H9 (cell line): ENCODE measurements around the gene ATP8A1. TPM values are rescaled to one million over a fixed set of nuclear protein-coding genes. Genes with fewer than 3 reads are reported as not detected.
"Not testable (repeated sequence)": the region's sequence is repeated elsewhere in the genome, so short reads cannot be mapped to it uniquely, and the experiment has no call there.

Experiments used
- DNase-seq: peaks from one replicate; pipeline ENCODE4 v3.0.0-alpha.2; 2017
- H2AFZ ChIP-seq: one replicate; pipeline ENCODE4 v1.6.1; 2013; ENCODE audit warnings: mild to moderate bottlenecking, low read length, control low read depth, moderate library complexity
- H2AK5ac ChIP-seq: 2 replicates; pipeline ENCODE4 v1.6.1; 2013; ENCODE audit warnings: low read length, control low read depth, mixed read lengths; ENCODE audit not compliant: insufficient read length
- H2BK120ac ChIP-seq: one replicate; pipeline ENCODE4 v1.6.1; 2013; ENCODE audit warnings: low read depth, mild to moderate bottlenecking, low read length, control low read depth, inconsistent platforms; ENCODE audit not compliant: poor library complexity, severe bottlenecking
- H2BK12ac ChIP-seq: 2 replicates; pipeline ENCODE4 v1.6.1; 2013; ENCODE audit warnings: low read length, control low read depth, mixed read lengths, low read depth; ENCODE audit not compliant: insufficient read length
- H2BK15ac ChIP-seq: 2 replicates; pipeline ENCODE4 v1.6.1; 2013; ENCODE audit warnings: low read depth, low read length, control low read depth
- H2BK20ac ChIP-seq: one replicate; pipeline ENCODE4 v1.6.1; 2013; ENCODE audit warnings: low read depth, mild to moderate bottlenecking, low read length, control low read depth, inconsistent platforms; ENCODE audit not compliant: poor library complexity, severe bottlenecking
- H2BK5ac ChIP-seq: 2 replicates; pipeline ENCODE4 v1.6.1; 2013; ENCODE audit warnings: low read length, control low read depth, mixed read lengths; ENCODE audit not compliant: insufficient read length
- H3K14ac ChIP-seq: 2 replicates; pipeline ENCODE4 v1.6.1; 2013; ENCODE audit warnings: low read length, control low read depth; ENCODE audit not compliant: insufficient read depth
- H3K18ac ChIP-seq: 2 replicates; pipeline ENCODE4 v1.6.1; 2013; ENCODE audit warnings: low read depth, mild to moderate bottlenecking, mixed read lengths, low read length, control low read depth; ENCODE audit not compliant: insufficient read length
- H3K23ac ChIP-seq: 2 replicates; pipeline ENCODE4 v1.6.1; 2013; ENCODE audit warnings: low read length, control low read depth, mixed read lengths, low read depth; ENCODE audit not compliant: insufficient read length
- H3K23me2 ChIP-seq: 2 replicates; pipeline ENCODE4 v1.6.1; 2013; ENCODE audit warnings: low read depth, mild to moderate bottlenecking, mixed read lengths, low read length, control low read depth; ENCODE audit not compliant: insufficient read length, poor library complexity, severe bottlenecking
- H3K27ac ChIP-seq: 2 replicates; pipeline ENCODE4 v1.5.1; 2013; ENCODE audit warnings: low read length, control low read depth, mixed read lengths, low read depth; ENCODE audit not compliant: insufficient read length
- H3K27me3 ChIP-seq: 2 replicates; pipeline ENCODE4 v1.6.1; 2013; ENCODE audit warnings: low read length, control low read depth, inconsistent platforms; ENCODE audit not compliant: insufficient read depth
- H3K4ac ChIP-seq: 2 replicates; pipeline ENCODE4 v1.6.1; 2013; ENCODE audit warnings: low read depth, mild to moderate bottlenecking, control low read depth, inconsistent platforms, low read length, moderate library complexity
- H3K4me1 ChIP-seq: 2 replicates; pipeline ENCODE4 v1.6.1; 2013; ENCODE audit warnings: low read length, control low read depth, inconsistent platforms; ENCODE audit not compliant: insufficient read depth
- H3K4me2 ChIP-seq: 2 replicates; pipeline ENCODE4 v1.6.1; 2013; ENCODE audit warnings: low read length, control low read depth, mixed read lengths; ENCODE audit not compliant: insufficient read length, insufficient read depth
- H3K56ac ChIP-seq: 2 replicates; pipeline ENCODE4 v1.6.1; 2013; ENCODE audit warnings: low read depth, mild to moderate bottlenecking, mixed read lengths, low read length, control low read depth; ENCODE audit not compliant: insufficient read length
- H3K79me1 ChIP-seq: 2 replicates; pipeline ENCODE4 v1.6.1; 2013; ENCODE audit warnings: low read depth, mild to moderate bottlenecking, moderate library complexity, low read length, control low read depth, inconsistent platforms; ENCODE audit not compliant: insufficient read depth, poor library complexity, severe bottlenecking
- H3K79me2 ChIP-seq: 2 replicates; pipeline ENCODE4 v1.6.1; 2013; ENCODE audit warnings: low read length, control low read depth, inconsistent platforms; ENCODE audit not compliant: insufficient read depth
- H3K9ac ChIP-seq: 2 replicates; pipeline ENCODE4 v1.6.1; 2013; ENCODE audit warnings: low read length, control low read depth, mixed read lengths; ENCODE audit not compliant: insufficient read length; ENCODE audit errors: extremely low read depth
- H3K9me3 ChIP-seq: one replicate; pipeline ENCODE4 v1.6.1; 2013; ENCODE audit warnings: low read depth, low read length, inconsistent platforms; ENCODE audit not compliant: control insufficient read depth
- H3T11ph ChIP-seq: one replicate; pipeline ENCODE4 v1.6.1; 2013; ENCODE audit warnings: mild to moderate bottlenecking, low read length, control low read depth, inconsistent platforms
- H4K20me1 ChIP-seq: one replicate; pipeline ENCODE4 v1.6.1; 2013; ENCODE audit not compliant: control insufficient read depth, insufficient read length, insufficient read depth
- H4K5ac ChIP-seq: 2 replicates; pipeline ENCODE4 v1.6.1; 2013; ENCODE audit warnings: low read depth, mild to moderate bottlenecking, mixed read lengths, low read length, control low read depth; ENCODE audit not compliant: insufficient read length
- H4K8ac ChIP-seq: replicated peaks from 2 replicates; pipeline ENCODE4 v1.6.1; 2013; ENCODE audit warnings: low read length, control low read depth, mixed read lengths, low read depth; ENCODE audit not compliant: insufficient read length
- H4K91ac ChIP-seq: 2 replicates; pipeline ENCODE4 v1.6.1; 2013; ENCODE audit warnings: low read depth, mild to moderate bottlenecking, moderate library complexity, mixed read lengths, low read length, control low read depth; ENCODE audit not compliant: insufficient read length
- H3K27ac Mint-ChIP-seq, 3 experiments: 2 replicates in 2 of 3; 3 replicates in 1 of 3; pipeline ENCODE4 v1.8.0; 2020 to 2021; ENCODE audit warnings: mixed read lengths in 3 of 3, mild to moderate bottlenecking in 1 of 3, moderate library complexity in 1 of 3
- H3K27me3 Mint-ChIP-seq: 2 replicates; pipeline ENCODE4 v1.8.0; 2021; ENCODE audit warnings: low read depth, mild to moderate bottlenecking, moderate library complexity, mixed read lengths
- H3K36me3 Mint-ChIP-seq, 3 experiments: 2 replicates in 2 of 3; 3 replicates in 1 of 3; pipeline ENCODE4 v1.8.0; 2020 to 2021; ENCODE audit warnings: low read depth in 3 of 3, mixed read lengths in 3 of 3; ENCODE audit not compliant: insufficient read depth in 1 of 3
- H3K4me1 Mint-ChIP-seq, 2 experiments: 2 replicates each; pipeline ENCODE4 v1.8.0; 2020; ENCODE audit warnings: mixed read lengths in 2 of 2
- H3K4me3 Mint-ChIP-seq, 2 experiments: 2 replicates in 1 of 2; 3 replicates in 1 of 2; pipeline ENCODE4 v1.8.0; 2020 to 2021; ENCODE audit warnings: mild to moderate bottlenecking in 2 of 2, mixed read lengths in 2 of 2, moderate library complexity in 1 of 2
- H3K9me3 Mint-ChIP-seq, 2 experiments: 2 replicates in 1 of 2; 3 replicates in 1 of 2; pipeline ENCODE4 v1.8.0; 2020; ENCODE audit warnings: mild to moderate bottlenecking in 2 of 2, mixed read lengths in 2 of 2, moderate library complexity in 1 of 2
- WGBS: extraction: QIAGEN DNeasy Blood & Tissue Kit; methylation state at CpG from one replicate; pipeline ENCODE4 v1.1.7; 2013; ENCODE audit warnings: missing lambda C conversion rate, low lambda C conversion rate, mixed read lengths; ENCODE audit not compliant: insufficient read length; ENCODE audit errors: extremely low coverage; 5-methylcytosine and 5-hydroxymethylcytosine counted together
- total RNA-seq: library from RNA; stranded (reverse); gene quantifications from 2 replicates; pipeline ENCODE4 v1.2.1, GENCODE V29; 2021
- TF ChIP-seq, protein P1 (sequence below): fragments of 200-600 bp; sonication (generic); conservative IDR thresholded peaks from 3 replicates; pipeline ENCODE4 v1.8.0; 2021; ENCODE audit warnings: antibody characterized with exemption, mild to moderate bottlenecking

Gene ATP8A1
- total RNA-seq, 1 experiment from 2014 or later = 5.1 TPM

DNA sequence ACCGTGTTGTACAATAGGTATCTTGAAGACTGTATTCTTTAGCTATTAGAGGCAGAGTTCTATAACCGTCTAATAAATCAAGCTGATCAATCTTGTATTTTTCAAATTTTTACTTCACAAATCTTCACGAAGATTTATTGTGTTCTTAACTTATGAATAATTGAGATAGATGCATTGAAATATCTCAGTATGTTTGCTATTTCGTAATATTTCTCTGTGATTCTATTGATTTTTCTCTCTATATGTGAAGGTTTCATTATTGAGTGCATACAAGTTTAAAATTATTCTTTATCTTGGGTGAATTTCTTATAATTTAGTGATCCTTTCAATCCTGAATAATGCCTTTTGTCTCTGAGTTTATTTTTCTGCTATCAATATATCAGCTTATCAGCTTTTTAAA is 279.4 kb downstream of the ATP8A1 start:
- H4K91ac ChIP-seq = no peak overlapping the region
- no peak overlapping the region for H2BK15ac ChIP-seq
- H3K23ac ChIP-seq = no peak overlapping the region
- no peaks in the 10 kb centered on the region for H3K4me1 ChIP-seq
- Mint-ChIP-seq H3K4me1 (0 out of 4 replicates have a peak, but pooled peaks cover 0 to 4% of the 10 kb centered on the region in 2 experiments), H3K27ac (no peak overlapping the region; a peak in 1 of 7 replicates), H3K9me3 (peaks cover 8 to 15% of the 10 kb centered on the region in 2 experiments), H3K27me3 (no peaks in the 10 kb centered on the region; the same call in none of the 2 replicates), H3K4me3 (no peak overlapping the region), H3K36me3 (peaks cover 5 to 21% (median 6%) of the 10 kb centered on the region in 3 experiments; a peak in 5 of 7 replicates)
- no peak overlapping the region for H3K4ac ChIP-seq
- H3K27me3 ChIP-seq = no peaks in the 10 kb centered on the region
- H3K27ac ChIP-seq = no peak overlapping the region
- no peak overlapping the region for H2AFZ ChIP-seq
- no peaks in the 10 kb centered on the region for H3K23me2 ChIP-seq
- H2BK120ac ChIP-seq = no peak overlapping the region
- no peak overlapping the region for H3K4me2 ChIP-seq
- H3K79me1 ChIP-seq = no peaks in the 10 kb centered on the region
- no peak overlapping the region for H3K14ac ChIP-seq
- no peak overlapping the region for H4K5ac ChIP-seq
- whole genome bisulfite sequencing = no CpG with 5 or more reads among the region's 4 CpGs
- no peak overlapping the region for H2BK20ac ChIP-seq
- H2BK5ac ChIP-seq = no peak overlapping the region
- no peak overlapping the region for H2BK12ac ChIP-seq
- H3K18ac ChIP-seq = no peak overlapping the region
- H3K79me2 ChIP-seq = no peaks in the 10 kb centered on the region
- no peaks in the 10 kb centered on the region for H4K20me1 ChIP-seq
- no peaks in the 10 kb centered on the region for H3K9me3 ChIP-seq
- no peak overlapping the region for H3T11ph ChIP-seq
- H4K8ac ChIP-seq = no peak overlapping the region
- no peak overlapping the region for H2AK5ac ChIP-seq
- DNase-seq = no peak
- H3K9ac ChIP-seq = no peak overlapping the region
- TF ChIP-seq, protein P1, sequence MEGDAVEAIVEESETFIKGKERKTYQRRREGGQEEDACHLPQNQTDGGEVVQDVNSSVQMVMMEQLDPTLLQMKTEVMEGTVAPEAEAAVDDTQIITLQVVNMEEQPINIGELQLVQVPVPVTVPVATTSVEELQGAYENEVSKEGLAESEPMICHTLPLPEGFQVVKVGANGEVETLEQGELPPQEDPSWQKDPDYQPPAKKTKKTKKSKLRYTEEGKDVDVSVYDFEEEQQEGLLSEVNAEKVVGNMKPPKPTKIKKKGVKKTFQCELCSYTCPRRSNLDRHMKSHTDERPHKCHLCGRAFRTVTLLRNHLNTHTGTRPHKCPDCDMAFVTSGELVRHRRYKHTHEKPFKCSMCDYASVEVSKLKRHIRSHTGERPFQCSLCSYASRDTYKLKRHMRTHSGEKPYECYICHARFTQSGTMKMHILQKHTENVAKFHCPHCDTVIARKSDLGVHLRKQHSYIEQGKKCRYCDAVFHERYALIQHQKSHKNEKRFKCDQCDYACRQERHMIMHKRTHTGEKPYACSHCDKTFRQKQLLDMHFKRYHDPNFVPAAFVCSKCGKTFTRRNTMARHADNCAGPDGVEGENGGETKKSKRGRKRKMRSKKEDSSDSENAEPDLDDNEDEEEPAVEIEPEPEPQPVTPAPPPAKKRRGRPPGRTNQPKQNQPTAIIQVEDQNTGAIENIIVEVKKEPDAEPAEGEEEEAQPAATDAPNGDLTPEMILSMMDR = no peak
- no peak overlapping the region for H3K56ac ChIP-seq

DNA sequence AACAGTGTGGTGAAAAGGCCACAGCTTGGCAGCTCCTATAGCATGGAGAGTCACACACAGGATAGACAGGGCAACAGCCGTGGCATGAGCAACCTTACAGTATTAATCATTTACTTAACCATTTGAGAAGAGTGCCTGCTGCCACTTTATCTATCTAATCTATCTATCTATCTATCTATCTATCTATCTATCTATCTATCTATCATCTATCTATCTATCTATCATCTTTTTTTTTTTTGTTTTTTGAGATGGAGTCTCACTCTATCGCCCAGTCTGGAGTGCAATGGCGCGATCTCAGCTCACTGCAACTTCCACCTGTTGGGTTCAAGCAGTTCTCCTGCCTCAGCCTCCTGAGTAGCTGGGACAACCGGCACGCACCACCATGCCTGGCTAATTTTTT is 284.6 kb downstream of the ATP8A1 start:
- H3K23me2 ChIP-seq, H3K4me1 Mint-ChIP-seq, H3K23ac ChIP-seq, H2AFZ ChIP-seq, H3K4me3 Mint-ChIP-seq, H3K56ac ChIP-seq, H2BK20ac ChIP-seq, H3K27ac Mint-ChIP-seq, H3K27me3 Mint-ChIP-seq, H3K27me3 ChIP-seq, H4K91ac ChIP-seq, H3K4me1 ChIP-seq, H3K79me2 ChIP-seq, H3K4me2 ChIP-seq, H2BK15ac ChIP-seq, H3K14ac ChIP-seq, H3K9me3 ChIP-seq, DNase-seq, H3T11ph ChIP-seq, H4K20me1 ChIP-seq, H2AK5ac ChIP-seq, H3K27ac ChIP-seq, H3K18ac ChIP-seq, H3K79me1 ChIP-seq, H2BK5ac ChIP-seq, H2BK12ac ChIP-seq, H3K4ac ChIP-seq, H4K5ac ChIP-seq, H3K9ac ChIP-seq, H2BK120ac ChIP-seq, H4K8ac ChIP-seq: not testable (repeated sequence)
- peaks cover 5 to 11% of the 10 kb centered on the region in 2 experiments for H3K9me3 Mint-ChIP-seq
- no CpG with 5 or more reads among the region's 6 CpGs for WGBS
- H3K36me3 Mint-ChIP-seq = peaks cover 5 to 21% (median 6%) of the 10 kb centered on the region in 3 experiments; a peak in 6 of 7 replicates
